Stimulated activated CD4-positive, alpha-beta T cell treated with anti-CD3 and anti-CD28 coated beads, Interleukin-2, amount 100 ng/mL, for 4 hours (primary cell): ENCODE results near the gene SEMA3G.

Experiments used
- DNase-seq: peaks from one replicate; pipeline ENCODE4 v3.0.0-alpha.2; 2020; ENCODE audit warnings: low read depth

SEMA3G gene

DNA sequence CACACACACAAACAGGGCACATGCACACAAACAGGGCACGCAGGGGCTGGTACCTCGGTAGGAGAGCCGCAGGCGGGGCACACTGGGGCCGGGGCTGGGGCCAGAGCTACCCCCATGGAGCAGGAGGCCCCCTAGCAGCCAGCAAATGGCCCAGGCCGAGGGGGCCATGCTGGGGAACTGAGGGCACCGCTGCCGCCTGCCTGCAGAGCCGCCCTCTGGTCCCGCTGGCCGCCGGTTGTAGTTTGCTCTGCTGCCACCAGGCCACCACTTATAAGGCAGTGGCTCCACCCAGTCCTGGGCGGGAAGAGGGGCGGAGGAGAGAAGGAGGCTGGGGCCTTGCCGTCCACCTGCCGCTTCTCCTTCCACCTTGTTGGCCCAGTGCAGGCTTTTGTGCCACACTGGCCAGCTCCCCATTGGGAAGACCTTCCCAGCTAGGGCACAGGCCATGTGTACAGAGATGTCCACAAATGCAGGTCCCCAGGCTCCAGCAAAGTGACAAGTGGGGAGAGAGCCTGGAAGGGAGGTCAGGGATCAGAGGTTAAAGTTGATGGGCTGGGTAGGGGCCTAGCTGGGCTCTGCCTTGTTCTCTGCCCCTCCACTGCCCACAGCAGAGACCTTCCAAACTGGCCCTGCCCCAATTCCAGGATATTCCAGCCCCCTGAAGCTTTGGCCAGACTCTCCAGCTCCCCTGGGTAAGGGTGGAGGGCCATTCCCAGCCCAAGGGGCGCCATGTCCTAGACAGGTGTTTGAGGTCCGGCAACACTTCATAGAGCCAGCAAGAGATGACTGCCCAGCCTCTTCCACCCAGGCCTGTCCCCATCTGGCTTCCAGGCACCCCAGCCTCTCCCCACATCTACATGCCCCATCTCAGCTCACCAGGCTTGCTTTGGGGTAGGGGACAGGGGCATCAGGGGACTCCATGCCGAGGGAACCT lies at the start of gene SEMA3G:
Gene SEMA3G (minus strand): TSS at position 244 of the 934 bp plus-strand sequence. CDS start 76 bp downstream, at position 168.
- DNase-seq, result peak; percentile 32

DNA sequence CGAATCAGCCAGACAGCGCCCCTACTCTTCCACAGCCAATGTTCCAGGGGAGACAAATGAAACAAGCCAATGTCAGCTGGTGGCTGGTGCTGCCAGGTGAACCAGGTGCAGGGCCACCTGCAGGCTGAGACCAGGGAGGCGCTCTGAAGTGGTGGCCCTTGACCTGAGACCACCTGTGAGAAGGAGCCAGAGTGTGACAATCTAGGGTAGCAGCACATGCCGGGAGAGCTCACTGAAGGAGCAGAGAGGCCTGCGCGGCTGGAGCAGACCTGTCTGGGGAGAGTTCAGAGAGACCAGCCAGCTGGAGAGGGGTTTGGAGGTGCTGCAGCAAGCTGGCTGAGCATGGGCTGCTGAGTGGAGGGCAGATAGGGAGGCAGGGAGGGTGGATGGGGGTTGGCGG lies 49.5 kb upstream of the SEMA3G start:
- no peak for DNase-seq

DNA sequence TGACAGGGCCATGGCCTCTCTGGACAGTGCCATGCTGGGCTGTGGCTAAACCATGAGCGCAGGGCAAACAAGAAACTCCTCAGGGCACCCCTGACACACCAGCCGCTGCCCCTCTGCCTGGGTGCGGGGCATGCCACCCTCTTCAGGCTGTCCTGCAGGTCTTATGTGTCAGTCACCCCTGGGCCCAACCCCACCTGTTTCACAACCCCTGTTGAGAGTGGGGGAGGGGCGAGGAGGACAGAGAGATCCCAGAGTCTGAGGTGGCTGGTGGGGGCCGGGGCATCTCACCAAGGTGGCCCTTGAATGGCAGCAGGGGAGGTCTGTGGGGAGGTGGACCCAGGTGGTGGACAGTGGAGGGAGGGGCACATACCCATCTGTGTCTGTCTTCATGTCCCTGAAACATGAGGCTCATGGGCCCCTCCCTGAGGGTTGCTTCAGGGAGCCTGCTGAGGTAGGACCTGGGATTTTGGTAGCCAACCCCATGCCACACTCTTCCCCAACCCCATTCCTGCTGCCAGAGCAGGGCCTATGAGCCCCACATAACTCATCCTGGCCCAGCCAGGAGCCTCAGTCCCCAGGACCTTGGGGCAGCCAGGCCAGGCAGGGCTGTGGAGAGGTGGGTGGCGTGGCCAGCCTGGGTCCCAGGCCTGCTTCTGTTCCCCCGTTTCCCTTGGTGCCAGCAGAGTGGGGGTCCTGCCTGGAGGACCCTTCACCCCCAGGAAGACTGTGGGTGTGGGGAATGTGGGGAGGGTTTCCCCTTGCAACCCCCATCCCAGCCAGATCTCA lies 48.5 kb upstream of the SEMA3G start:
- no peak for DNase-seq

DNA sequence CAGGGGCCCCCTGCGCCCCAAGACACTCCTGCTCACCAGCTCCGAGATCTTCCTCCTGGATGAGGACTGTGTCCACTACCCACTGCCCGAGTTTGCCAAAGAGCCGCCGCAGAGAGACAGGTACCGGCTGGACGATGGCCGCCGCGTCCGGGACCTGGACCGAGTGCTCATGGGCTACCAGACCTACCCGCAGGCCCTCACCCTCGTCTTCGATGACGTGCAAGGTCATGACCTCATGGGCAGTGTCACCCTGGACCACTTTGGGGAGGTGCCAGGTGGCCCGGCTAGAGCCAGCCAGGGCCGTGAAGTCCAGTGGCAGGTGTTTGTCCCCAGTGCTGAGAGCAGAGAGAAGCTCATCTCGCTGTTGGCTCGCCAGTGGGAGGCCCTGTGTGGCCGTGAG lies 47.2 kb upstream of the SEMA3G start:
- no peak for DNase-seq

DNA sequence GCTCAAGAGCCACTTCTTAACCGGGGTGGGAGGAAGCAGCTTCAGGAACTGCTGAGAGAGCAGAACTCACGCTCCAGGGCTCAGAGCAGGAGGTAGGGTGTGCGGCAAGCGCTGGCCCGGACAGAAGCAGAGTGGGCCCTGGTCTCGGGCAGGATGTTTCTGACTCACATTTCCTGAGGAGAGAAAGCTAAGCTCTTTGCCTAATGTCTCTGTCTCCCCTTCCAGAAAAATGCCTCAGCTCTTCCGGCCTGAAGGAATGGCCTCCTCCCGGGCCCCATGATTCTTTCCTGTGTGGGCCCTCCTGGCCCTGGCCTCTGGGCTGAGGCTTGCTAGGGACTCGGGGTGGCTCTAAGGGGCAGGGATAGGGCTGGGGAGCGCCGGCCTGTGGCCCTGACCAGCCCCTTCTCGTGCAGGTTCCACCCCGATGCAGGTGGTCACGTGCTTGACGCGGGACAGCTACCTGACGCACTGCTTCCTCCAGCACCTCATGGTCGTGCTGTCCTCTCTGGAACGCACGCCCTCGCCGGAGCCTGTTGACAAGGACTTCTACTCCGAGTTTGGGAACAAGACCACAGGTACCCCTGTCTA lies 46.1 kb upstream of the SEMA3G start:
- no peak for DNase-seq

DNA sequence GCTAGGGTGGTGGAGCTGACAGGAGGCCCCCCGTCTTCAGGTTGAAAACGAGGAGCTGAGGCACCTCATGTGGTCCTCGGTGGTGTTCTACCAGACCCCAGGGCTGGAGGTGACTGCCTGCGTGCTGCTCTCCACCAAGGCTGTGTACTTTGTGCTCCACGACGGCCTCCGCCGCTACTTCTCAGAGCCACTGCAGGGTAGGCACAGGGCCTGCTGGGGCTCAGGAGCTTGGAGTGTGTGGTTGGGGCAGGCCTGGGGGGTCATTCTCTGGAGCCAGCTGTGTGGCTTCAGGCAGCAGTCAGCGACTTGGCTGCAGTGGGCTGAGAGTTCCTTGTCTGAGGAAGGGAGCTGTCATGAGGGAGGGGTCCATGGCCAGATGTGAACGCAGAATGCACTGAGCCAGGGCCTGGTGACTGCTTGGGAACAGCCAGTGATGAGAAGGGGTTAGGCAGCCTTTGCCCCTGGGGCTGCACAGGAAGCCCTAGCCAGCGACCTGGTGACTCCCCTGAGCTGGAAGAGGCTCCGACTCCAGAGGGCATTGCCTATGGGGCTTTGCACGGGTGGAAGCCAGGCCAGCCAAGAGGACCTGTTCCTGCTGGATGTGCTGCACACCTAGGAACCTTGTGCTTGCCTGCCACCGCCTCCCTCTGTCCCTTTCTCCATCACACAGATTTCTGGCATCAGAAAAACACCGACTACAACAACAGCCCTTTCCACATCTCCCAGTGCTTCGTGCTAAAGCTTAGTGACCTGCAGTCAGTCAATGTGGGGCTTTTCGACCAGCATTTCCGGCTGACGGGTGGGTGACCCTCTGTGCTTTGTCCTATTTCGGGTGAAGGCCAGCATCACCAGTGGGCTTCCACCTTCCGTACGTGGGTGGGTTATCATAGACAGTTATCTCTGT lies 45.4 kb upstream of the SEMA3G start:
- DNase-seq, result no peak

DNA sequence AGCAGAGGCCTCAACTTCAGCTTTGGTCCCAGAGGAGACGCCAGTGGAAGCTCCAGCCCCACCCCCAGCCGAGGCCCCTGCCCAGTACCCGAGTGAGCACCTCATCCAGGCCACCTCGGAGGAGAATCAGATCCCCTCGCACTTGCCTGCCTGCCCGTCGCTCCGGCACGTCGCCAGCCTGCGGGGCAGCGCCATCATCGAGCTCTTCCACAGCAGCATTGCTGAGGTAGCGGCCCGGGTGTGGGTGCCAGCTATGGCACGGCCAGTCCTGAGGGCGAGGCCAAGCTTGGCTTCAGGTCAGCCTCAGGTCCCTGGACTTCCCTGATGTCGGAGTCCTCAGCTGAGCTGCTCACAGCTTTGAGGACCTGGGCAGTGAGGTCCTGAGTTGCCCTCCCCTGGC lies 44.5 kb upstream of the SEMA3G start:
- no peak for DNase-seq

DNA sequence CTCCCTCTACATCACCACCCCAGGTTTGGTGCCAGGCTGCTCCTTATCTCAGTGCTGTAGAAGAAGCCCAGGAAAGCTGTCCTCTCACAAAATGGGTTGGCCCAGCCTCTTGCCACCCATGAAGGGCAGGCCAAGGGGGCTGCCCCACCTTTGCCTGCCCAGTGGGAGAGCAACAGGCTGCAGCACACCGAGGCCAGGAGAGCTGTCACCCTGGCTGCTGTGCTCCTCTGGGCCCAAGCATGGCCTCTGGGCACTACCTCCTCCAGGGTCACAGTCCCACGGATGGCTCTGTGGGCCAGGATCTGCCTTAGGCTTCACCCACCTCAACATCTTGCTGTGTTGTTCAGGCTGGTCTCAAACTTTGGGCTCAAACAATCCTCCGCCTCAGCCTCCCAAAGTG lies 43.8 kb upstream of the SEMA3G start:
- DNase-seq, result no peak

DNA sequence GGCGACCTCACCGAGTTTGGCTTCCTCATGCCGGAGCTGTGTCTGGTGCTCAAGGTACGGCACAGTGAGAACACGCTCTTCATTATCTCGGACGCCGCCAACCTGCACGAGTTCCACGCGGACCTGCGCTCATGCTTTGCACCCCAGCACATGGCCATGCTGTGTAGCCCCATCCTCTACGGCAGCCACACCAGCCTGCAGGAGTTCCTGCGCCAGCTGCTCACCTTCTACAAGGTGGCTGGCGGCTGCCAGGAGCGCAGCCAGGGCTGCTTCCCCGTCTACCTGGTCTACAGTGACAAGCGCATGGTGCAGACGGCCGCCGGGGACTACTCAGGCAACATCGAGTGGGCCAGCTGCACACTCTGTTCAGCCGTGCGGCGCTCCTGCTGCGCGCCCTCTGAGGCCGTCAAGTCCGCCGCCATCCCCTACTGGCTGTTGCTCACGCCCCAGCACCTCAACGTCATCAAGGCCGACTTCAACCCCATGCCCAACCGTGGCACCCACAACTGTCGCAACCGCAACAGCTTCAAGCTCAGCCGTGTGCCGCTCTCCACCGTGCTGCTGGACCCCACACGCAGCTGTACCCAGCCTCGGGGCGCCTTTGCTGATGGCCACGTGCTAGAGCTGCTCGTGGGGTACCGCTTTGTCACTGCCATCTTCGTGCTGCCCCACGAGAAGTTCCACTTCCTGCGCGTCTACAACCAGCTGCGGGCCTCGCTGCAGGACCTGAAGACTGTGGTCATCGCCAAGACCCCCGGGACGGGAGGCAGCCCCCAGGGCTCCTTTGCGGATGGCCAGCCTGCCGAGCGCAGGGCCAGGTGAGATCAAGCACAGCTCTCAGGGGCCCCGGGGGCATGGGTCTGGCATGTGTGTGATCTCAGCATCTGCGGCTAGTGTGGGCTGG lies 43.1 kb upstream of the SEMA3G start:
- DNase-seq, result no peak

DNA sequence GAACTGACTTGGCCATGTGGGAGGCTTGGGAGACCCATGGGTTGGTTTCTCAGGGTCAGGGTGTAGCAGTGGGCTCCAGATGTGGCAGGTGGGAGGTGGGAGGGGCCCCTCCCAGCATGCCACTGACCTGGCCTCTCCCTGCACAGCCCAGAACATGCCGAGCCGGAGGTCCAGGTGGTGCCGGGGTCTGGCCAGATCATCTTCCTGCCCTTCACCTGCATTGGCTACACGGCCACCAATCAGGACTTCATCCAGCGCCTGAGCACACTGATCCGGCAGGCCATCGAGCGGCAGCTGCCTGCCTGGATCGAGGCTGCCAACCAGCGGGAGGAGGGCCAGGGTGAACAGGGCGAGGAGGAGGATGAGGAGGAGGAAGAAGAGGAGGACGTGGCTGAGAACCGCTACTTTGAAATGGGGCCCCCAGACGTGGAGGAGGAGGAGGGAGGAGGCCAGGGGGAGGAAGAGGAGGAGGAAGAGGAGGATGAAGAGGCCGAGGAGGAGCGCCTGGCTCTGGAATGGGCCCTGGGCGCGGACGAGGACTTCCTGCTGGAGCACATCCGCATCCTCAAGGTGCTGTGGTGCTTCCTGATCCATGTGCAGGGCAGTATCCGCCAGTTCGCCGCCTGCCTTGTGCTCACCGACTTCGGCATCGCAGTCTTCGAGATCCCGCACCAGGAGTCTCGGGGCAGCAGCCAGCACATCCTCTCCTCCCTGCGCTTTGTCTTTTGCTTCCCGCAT lies 42.3 kb upstream of the SEMA3G start:
- no peak for DNase-seq

DNA sequence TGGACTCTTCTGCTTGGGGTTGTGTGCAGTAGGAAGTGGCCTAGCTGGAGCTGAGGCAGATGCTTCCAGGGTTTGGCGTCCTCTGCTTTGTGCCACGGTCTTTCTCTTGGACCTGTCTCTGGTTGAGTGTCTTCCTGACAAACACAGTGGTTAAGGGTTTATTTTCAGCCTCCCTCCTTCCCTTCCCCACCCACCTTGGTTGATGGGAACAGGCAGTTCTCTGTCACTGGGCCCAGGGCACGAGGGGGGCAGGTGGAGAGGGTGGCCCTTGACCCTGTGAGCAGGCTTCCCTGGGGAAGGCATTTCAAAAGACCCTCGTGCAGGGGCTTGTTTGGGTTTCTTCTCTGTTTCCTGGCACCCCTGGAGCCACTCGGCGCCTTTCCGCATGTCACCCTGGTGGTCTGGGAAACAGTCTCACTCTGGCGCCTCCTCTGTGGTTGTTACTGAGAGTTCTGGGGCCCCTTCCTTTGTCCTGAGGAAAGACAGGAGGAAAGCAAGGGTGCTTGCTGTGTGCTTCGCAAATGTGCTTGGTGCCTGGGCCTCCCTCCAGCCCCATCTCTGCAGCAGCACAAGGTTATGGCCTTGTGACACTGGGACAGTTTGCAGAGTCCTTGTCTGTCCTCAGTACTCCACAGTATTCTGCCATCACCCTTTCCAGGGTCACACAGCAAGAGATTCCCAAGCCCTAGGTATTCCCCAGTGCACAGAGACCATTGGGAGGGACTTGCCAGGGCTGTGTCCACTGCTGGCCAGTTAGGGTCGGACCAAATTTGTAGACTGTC lies 40.0 kb upstream of the SEMA3G start:
- no peak for DNase-seq

DNA sequence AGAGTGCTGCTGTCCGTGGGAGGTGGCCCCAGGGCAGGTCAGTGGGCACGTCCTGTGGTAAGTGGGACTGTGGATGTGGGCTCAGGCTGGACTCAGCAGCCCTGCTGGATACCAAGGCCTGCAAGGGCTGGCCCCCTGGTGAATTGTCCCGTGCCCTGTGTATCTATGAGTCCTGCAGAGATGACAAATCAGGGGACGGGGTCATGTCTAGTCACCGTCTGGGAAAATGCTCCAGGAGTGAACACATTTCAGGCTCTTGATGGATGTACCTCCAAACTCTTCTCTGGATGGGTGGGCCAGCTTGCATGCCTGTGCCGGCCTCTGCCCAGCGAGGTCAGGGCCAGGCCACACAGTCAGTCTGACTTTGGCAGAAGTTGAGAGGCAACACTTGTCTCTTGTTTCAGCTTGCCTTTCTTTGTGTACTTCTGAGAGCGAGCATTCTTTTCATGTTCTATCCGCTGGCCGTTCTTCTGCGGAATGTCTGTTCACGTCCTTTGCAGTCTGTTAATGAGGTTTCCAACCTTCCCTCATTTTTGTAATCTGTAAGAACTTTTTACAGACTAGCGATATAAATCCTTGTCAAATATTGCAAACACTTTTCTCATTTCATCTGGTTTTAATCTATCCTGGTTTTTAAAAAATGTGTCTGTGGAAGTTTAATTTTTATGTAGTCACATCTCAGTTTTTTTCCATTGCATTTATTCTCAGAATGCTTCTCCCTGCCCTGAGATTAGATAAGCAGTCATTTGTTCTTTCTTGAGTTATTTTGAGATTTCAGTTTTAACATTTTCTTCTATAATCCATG lies 38.9 kb upstream of the SEMA3G start:
- no peak for DNase-seq

DNA sequence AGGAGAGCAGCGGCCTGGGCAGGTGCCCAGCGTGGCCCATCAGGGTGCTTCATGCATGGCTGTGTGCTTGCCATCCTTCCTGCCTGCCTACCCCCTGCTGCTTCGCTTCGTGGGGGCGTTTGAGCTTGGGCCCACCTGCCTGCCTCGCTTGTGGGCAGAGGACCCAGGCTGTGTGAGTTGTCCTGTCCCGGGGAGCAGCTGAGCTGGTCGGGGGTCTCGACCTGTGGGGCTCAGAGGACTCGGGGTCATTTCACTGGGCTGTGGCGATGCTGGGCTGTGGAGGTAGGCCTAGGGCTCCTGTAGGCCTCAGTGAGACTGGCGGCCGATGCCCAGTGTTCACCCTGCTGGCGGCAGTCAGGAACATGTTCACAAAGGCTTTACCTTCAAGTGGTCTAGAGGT lies 38.2 kb upstream of the SEMA3G start:
- no peak for DNase-seq

DNA sequence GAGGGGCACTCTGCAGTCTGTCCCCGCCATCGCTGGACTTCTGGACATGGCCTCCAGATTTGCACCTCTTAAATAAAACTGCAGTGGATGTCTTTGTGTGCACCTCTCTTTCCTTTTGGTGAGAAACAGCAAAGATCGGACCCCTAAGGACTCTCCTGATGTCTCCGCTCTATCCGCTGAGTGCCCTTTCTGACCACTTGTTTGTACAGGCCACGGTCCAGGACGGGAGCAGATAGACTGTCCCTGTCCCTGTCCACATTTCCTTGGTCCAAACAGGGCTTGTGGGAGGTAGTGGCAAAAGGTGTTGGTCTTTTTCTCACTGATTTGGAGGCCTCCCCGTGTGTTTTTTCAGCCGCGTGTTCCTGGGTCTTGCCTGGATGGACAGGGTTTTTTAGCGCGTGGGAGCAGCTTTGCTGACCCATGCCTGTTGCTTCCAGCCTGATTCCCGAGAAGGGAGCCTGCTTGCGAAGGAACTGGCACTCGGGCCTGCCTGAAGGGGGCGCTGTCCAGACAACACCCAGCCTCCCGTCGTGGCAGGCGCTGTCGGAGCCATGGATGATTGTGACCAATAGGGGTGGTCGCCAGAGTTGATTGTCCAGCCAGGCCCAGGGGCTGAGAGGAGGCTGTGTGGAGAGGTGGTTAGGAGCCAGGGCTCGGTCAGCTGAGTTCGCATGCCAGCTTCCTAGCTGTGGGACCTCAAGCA lies 37.1 kb upstream of the SEMA3G start:
- no peak for DNase-seq

DNA sequence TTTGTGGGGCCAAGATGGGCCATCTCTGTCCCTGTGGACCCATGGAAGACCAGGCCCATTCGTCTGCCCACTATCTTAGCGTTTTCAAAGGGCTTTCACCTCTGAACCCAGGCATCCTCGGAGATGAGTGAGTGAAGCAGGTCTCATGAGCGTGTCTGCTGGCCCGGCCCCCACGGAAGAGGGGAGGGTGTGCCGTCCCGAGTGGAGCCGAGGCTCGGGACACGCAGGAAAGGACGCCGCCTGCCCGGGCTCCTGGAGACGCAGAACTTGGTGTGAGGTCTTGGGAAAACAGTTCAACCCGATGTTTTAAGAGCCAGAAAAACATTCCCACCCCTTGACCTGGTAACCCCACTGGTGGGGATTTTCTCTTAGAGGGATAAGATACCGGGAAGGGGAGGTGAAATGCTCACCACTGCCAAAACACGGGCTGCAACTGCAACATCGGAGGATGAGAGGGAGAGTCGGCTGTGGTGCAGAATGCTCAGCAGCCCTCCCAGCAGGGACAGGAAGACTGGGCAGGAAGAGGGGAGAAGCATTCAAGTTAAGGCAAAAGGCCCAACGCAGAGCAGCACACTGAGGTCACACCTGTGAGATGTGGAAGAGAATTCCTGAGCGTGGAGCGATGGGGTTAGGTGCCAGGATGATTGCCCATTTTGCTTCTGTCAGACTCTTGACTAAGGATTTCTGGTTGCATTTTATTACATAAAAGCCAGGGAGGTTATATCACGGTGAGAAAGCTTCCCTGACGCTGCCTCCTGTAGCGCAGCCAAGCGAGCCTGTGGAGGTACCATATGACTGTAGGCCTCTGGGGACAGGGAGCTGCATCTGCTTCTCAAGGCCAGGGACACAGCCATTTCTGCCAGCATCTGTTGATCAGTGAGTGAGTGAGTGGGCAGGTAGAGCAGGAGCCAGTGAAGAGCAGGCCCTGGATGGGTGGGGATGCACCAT lies 36.1 kb upstream of the SEMA3G start:
- DNase-seq, result no peak

DNA sequence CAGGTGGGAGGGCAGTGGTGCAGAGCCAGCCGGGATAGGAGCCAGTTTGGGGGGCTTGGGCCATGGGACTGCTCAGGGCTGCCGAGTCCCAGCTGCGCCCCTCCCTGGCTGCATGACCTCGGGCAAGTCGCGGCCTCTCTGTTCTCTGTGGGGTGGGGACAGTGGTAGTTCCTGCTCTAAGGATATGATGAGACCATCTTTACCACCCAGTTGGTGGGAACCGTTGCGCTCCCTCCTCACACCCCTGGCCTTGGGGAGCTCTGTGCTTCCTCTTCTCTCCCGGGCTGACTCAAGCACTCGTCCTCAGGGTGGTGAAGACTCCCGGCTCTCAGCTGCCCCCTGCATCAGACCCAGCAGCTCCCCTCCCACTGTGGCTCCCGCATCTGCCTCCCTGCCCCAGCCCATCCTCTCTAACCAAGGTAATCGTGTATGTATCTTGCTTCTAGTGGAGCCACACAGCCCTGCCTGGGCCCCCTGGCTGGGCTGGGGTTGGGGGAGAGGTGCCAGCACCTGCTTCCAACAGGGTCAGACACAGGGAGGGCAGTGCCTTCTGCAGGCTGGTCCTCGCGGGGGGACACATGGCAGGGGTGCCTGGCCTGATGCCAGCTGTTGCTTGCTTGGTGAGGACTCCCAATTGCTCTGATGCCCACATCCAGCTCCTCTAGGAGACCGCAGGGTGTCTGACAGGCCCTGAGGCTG lies 35.1 kb upstream of the SEMA3G start:
- no peak for DNase-seq
